IPS-NIHi7 (cell line): ENCODE measurements around the gene HCFC2.
A peak's percentile ranks its signal among the peaks of the same experiment; 100 is the strongest.
"Not testable (repeated sequence)": the region's sequence is repeated elsewhere in the genome, so short reads cannot be mapped to it uniquely, and the experiment has no call there.

Source experiments
- DNase-seq: peaks from one replicate; pipeline ENCODE4 v3.0.0; 2012; ENCODE audit warnings: mixed read lengths; ENCODE audit errors: extremely low spot score

HCFC2 gene

GRCh38 chr12:104057771-104058197 is 6.5 kb upstream of the HCFC2 start:
- peak; percentile 46 for DNase-seq

DNA sequence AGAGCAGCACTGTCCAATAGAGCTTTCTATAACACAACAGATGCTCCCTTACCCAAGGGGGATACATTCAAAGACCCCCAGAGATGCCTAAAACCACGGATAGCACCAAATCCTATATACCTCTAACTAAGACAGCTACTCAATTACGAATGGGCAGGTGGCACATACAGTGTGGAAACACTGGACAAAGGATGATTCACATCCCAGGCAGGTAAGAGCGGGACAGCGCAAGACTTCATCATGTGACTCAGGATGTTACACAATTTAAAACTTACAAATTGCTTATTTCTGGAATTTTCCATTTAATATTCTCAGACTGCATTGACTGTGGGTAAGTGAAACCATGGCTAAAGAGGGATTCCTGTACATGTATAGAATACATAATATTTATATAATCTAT is 5.5 kb upstream of the HCFC2 start:
- DNase-seq: no peak

DNA sequence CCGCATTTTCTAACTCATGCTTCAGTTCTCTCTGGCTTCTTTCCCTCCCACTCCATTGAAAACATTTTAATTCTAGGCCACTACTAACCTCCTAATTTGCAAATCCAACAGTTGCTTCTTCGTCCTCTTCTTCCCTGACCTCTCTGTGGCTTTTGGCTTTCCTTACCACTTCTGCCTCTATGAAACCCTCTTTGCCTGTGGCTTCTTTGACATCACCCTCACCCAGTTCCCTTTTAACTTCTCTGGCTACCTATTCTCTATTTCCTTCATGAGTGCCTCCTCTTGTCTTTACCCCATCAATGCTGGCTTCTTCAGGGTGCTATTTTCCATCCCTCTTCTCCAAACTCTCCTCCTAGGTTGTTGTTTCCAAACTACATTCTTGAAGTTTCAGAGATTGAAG is 4.4 kb upstream of the HCFC2 start:
- DNase-seq: no peak

DNA sequence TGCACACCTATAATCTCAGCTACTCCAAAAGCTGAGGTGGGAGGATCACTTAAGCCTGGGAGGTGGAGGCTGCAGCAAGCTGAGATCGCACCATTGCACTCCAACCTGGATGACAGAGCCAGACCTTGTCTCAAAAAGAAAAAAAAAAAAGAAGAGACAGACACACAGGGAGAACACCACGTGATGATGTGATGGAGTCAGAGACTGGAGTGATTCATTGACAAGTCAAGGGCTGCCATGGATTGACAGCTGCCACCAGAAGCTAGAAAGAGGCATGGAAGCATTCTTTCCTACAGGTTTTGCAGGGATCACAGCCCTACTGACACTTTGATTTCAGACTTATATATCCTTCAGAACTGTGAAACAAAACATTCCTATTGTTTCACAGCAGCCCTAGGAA is 3.5 kb upstream of the HCFC2 start:
- no peak for DNase-seq

GRCh38 chr12:104063712-104064030 is 660 bp upstream of the HCFC2 start:
- DNase-seq: no peak

DNA sequence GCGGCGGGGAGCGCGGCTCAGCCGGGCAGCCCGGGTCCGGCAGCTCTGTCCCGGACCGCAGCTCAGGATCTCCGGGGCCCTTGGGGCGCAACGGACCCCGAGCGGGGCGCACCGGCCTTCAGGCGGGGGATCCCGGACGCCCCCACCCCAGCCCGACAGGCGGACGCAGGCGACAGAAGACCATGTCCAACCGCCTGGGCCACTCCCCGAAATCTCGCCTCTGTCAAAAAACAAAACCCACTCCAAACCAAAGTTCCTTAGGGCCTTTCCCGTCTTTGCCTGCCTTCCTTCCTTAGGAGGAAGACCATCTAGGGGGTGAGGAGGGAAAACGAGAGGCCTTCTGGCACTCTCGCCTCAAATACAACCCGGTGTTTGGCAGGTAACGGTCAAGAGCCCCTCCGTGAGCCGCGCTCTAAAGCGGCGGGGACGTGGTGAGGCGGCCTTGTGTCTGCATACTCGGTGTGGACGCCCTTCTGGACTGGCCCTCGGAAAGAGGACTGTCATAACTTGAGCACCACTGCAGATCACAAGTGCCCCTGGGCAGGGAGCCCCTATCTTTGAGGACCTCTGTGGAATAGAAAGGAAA is 604 bp downstream of the HCFC2 start:
- no peak for DNase-seq

DNA sequence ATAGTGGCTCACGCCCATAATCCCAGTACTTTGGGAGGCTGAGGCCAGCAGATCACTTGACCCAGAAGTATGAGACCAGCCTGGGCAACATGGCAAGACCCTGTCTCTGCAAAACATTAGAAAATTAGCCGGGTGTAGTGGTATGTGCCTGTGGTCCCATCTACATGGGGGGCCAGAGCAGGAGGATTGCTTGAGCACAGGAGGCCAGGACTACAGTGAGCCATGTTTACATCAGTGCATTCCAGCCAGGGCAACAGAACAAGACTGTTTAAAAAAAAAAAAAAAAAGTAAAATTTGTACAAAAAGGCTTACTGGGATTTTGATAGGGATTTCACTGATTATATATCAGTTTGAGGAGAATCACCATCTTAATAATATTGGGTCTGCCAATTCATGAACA is 7.8 kb downstream of the HCFC2 start:
- no peak for DNase-seq

- no peak for DNase-seq
Observed at GRCh38 chr12:104073699-104074098, 9.4 kb downstream of the HCFC2 start.

DNA sequence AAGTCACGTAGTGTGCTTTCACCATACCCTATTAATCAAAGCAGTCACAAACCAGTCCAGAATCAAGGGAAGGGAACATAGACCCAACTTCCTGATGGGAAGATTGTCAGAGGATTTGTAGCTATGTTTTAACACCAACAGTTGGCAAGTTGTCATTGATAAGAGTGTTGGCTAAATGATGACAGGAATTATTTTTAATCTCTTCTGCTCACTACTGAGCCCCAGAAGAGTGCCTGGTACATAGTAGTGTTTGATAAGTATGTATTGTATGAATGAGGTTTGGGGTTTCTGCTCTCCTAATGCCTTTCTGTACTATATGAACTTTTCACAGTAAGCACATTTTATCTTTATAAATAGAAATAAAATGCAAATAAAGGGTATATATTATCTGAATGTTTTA is 14.7 kb downstream of the HCFC2 start:
- DNase-seq: no peak

DNA sequence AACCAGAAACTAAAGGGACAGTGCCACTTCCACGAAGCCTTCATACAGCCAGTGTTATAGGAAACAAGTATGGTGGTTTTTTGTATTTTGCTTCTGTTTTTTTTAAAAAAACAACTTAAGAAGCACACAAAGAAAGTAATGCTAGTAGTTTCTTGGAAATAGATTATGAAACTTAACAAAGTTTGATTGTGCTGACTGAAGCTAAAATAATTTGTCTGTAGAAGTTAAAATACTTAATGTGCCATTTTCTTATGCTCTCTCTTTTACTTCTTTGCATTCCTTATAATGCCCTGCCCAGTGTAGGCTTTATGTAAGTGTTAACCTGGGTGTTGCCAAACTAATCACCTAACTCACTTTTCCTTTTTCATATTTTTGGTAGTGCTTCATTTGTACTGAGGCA is 16.4 kb downstream of the HCFC2 start:
- DNase-seq: no peak

DNA sequence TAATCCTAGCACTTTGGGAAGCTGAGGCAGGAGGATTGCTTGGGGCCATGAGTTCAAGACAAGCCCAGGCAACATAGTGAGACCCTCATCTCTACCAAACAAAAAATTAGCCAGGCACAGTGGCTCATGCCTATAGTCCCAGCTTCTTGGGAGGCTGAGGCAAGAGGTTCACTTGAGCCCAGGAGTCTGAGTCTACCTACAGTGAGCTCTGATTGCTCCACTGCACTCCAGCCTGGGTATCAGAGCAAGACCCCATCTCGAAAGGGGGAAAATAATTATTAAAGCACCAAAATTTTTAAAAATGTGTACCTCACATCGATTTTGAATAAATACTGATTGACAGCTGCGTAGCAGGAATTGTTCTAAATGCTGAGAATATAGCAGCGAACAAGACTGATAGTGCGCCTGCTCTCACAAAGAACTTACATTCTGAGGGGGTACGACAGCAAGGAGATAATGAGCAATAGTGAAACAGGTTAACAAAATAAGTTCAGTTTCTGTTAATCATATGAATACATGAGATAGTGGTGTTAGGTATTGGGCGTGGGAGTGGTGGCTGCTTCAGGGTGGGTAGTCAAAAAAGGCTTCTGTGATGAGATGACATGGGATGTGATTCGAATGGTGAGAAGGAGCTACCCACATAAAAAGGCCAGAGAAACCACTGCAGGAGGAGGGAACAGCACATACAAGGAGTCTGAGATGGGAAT is 19.6 kb downstream of the HCFC2 start:
- DNase-seq: no peak

- DNase-seq: peak; percentile 22
Observed at GRCh38 chr12:104090685-104091084, 26.4 kb downstream of the HCFC2 start.

DNA sequence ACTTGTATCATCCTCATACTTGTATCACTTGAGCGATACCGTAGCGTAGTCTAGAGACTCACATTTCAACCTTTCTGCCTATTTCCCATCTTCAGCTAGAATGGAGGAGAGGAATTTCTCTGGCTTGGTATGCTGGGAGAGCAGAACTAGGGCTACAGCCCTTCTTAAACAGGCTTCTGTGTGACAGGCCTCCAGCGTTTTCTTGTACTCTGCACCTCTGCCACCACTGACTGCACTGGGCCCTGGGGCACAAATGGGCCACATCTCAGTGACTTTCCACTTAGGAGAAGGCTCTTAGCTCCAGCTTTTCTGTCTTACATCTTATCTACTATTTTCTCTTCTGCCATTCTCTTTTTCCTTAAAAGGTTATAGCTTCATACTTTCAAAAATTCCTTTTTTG is 26.8 kb downstream of the HCFC2 start:
- no peak for DNase-seq

DNA sequence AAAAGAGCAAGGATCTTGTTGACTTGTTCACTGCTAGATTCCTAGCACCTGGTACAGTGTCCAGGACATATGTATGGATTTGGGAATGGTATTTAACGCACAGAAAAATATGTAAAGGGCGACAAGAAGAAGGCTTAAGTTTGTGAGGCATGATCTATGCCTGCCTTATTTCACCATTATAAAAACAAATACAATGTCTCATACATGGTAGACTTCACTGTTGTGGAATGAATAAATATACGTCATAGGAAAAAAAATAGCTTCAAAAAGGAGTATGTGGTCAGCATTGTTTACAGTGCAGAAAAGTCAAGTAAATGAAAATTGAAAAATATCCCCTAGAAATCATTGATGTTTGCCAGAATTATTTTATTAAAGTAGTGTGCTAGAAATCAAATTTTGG is 30.0 kb downstream of the HCFC2 start:
- no peak for DNase-seq

- DNase-seq: no peak
Observed at GRCh38 chr12:104095289-104095688, 31.0 kb downstream of the HCFC2 start.

GRCh38 chr12:104097954-104098353 is 33.6 kb downstream of the HCFC2 start:
- DNase-seq: no peak

DNA sequence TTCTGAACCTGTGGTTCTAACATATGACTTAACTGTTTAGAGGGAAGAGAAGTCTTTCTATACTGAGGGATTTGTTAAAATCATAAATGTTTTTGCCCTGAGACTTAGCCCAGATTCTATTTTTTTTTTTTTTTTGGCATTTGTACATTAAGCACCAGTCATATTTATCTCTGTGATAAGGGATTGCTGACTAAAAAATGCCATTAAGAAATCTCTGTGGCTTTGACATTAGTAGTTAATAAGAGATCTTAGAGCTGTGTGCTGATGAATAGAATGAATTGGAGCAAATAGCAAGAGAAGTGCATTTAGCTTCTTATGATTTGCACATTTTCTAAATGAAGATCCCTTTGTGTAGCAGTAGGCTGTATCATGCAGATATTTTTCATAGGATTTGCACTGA is 41.1 kb downstream of the HCFC2 start:
- DNase-seq: no peak

- no peak for DNase-seq
Observed at GRCh38 chr12:104106965-104107364, 42.6 kb downstream of the HCFC2 start.

DNA sequence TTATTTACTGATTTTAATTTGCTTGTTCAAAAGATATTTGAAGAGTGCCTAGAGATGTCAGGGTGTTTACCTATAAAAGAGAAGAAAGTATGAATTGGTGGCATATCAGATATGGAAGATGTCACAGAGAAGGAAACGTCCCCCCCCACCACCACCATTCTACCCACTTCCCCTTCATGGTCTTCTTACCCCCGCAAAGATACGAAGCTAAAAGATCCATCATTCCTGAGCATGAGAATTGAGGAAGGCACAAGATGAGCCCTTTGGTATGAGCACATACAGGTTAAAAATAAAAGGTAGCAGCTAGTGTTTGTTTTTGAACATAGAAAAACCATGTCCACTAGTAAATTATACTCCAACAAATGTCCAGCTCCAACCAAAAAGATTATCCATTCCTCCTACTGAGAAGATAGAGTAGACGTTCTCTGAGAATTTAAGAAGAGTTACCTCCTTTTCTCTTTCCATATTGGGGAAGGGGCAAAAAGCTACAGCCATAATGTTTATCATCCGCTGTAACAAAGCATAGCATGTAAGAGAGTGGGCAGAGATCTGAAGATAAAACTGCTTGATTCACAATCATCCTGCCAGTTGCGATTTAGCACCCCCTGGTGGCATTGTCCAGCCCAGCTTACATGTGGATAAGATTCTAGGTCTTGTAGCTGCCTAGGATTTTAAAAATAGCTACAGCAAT is 44.6 kb downstream of the HCFC2 start:
- DNase-seq: peak; percentile 76

DNA sequence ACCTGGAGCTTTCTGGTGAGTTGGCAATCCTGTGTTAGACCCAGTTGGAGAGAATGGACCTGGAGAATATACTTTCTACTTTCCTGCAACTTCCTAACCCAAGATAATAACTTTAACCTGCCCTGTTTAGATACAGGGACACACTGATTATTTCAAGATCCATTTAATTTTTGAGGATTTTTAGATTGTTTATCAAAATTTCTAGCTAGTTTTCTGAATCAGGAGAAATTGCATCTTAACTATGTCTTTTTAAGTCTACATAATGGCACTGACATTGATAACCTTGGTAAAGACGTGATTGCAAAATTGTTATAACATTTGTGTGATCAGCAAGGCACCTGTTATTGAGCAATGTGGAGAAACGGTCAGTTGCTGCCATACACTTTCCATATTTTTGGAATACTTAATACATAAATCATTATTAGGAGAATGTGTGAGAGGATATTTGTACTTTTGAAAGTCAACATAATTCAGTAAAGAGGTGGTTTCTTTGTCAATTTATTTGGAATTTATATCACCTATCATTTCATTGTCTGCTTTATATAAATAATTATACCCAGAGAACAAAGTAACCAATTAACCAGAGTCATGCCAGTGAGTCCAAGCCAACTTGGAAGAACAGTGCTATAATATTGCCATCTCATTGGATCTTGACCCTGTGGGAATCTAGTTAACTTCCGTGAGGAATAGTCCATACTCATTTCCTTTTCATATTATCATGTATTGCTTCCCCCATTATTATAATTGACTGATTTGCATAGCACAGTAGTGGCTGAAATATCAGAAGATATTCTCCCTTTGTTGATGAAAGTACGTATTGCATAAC is 45.3 kb downstream of the HCFC2 start:
- no peak for DNase-seq

DNA sequence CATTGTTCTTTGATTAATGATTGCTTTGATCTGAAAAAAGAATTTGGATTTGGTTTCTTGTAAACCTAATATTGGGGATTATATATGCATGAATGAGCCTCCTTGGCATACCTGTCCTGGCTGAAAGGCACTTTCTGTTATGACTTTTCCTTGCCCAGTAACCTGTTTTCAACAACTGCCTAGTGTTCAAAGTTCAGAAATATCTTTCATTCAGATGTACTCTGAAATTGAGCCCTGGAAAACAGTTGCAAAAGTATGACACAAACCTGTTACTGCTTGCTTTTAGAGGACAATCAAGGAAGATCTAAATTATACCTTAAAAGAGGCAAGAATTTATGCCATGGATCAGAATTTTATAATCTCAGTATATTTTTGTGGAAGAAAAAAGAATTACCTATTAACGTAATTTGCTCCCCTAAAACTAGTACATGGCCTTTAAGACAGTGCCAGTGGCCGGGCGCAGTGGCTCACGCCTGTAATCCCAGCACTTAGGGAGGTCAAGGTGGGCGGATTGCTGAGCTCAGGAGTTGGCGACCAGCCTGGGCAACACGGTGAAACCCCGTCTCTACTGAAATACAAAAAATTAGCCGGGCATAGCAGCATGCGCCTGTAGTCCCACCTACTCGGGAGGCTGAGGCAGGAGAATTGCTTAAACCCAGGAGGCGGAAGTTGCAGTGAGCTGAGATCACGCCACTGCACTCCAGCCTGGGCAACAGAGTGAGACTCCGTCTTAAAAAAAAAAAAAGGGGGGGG is 50.7 kb downstream of the HCFC2 start:
- not testable (repeated sequence) for DNase-seq

GRCh38 chr12:104115587-104115975 is 51.2 kb downstream of the HCFC2 start:
- no peak for DNase-seq
